NT2/D1 (cell line): ENCODE measurements around the gene PDE7B.

Experiments used
- SUZ12 ChIP-seq: IDR thresholded peaks from 2 replicates; pipeline ENCODE4 v1.6.1; 2011; ENCODE audit not compliant: insufficient read length, insufficient read depth; ENCODE audit errors: extremely low read depth
- YY1 ChIP-seq: IDR thresholded peaks from 2 replicates; pipeline ENCODE4 v1.6.1; 2011; ENCODE audit not compliant: insufficient read length, insufficient read depth
- ZNF274 ChIP-seq: IDR thresholded peaks from 2 replicates; pipeline ENCODE4 v1.6.1; 2011; ENCODE audit warnings: mild to moderate bottlenecking, low read depth, low read length

DNA sequence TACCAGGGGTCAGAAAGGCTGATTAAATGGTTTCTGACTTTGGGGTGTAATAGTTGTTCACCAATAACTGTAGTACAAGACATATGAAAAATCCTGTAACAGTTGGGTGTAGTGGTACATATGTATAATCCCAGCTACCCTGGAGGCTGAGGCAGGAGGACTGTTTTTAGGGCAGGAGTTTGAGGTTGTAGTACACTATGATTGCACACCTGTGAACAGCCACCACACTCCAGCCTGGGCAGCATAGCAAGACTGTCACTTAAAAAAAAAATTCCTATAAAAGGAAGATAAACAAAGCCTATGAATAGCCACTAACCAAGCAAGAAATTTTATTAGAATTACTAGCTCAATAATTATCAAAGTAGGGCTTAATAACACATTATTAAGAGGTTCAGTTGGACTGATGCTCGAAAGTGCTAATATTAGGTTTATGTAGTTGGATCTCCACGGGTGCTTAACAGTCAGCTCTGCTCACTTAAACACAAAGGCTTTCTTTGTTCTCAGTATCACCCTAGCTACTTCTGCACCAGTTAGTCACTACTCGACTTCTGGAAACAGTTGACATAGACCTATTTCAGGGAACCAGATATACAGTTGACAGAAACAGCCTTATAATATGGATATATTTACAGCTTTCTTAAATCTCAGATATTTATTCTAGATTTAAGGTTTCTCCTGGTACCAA, 285.6 kb downstream of the PDE7B start:
- TF ChIP-seq SUZ12 (no peak), YY1 (no peak), ZNF274 (no peak)
